Stimulated activated CD8-positive, alpha-beta memory T cell treated with anti-CD3 and anti-CD28 coated beads, Interleukin-7, amount 100 ng/mL, for 48 hours (primary cell): ENCODE results near the gene GFI1B.
"Not testable (repeated sequence)": the region's sequence is repeated elsewhere in the genome, so short reads cannot be mapped to it uniquely, and the experiment has no call there.

Experiments
- DNase-seq, 2 donors: peaks; one replicate each; pipeline ENCODE4 v3.0.0-alpha.2; 2020; ENCODE audit warnings: low read depth in 1 of 2; ENCODE audit errors: extremely low read depth in 1 of 2

Gene GFI1B

GRCh38 chr9:133008406-133008805 lies 29.9 kb downstream of the GFI1B start:
- no peak for DNase-seq

DNA sequence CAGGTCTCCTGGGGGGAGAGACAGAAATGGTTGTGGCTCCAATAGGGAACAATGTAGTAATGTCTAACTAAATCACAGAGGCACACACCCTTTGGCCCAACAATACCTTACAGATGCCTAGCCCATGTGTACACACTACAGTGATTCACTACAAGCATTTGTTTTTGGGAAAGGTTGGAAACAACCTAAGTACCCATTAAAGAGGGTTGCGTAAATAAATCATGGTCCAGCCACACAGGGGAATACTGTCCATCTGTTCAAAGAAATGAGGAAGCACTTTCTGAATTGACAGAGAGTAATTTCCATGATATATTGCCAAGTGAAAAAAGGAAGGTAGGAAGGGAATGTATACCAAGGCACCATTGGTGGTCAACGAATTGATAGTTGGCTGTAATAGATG lies 30.3 kb downstream of the GFI1B start:
- no peak for DNase-seq

- DNase-seq = no peak
These were observed 31.6 kb downstream of the GFI1B start for GRCh38 chr9:133009906-133010582.

DNA sequence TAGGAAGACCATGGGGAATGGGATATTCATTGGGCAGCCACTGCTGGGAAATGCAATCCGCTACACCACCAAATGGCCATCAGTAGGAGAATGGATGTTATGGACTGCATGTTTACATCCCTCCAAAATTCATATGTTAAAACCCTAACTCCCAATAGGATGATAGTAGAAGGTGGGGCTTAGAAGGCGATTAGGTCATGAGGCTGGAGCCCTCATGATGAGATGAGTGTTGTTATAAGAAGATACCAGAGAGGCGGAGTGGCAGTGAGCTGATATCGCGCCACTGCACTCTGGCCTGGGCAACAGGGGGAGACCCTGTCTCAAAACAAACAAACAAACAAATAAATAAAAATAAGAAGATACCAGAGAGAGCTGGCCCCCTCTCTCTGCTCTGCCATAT lies 36.2 kb downstream of the GFI1B start:
- no peak for DNase-seq

DNA sequence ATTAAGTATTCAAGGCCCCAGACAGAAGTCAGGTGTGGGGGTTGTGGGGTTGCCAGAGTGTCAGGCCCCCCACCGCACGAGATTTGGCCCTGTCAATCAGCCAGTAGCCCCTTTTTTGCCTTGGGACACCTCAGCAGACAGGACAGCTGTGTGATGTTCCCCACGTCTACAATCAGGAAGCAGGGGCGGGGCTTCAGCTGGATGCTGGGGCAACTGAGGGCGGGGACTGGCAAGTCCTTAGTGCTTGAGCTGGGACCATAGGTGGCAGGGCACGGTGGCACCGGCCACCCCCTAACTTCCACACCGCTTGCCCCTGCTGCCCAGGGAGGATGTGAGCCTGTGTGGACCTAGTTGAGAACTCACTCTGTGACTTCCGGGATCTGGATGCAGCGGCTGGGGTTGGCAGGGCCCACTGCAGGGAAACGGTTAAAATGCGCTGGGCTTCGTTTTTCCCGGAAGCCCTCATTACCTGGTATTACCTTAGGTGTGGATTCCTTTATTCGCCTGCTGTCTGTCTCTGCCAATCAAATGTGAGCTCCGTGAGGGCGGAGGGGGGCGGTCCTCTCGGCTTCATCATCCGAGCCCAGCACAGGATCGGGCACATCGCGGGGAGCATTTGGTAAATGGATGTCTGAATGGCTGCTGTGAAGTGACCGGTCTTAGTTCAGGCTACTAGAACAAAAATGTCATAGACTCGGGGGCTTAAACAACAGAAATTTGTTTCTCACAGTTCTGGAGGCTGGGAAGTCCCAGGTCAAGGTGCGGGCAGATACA lies 44.8 kb downstream of the GFI1B start:
- peak; percentile 6 to 60 for DNase-seq

GRCh38 chr9:133026426-133026825 lies 47.9 kb downstream of the GFI1B start:
- no peak for DNase-seq

GRCh38 chr9:133027134-133027533 lies 48.6 kb downstream of the GFI1B start:
- no peak for DNase-seq

GRCh38 chr9:133028221-133028620 lies 49.7 kb downstream of the GFI1B start:
- no peak for DNase-seq

GRCh38 chr9:133029994-133030316 lies 51.5 kb downstream of the GFI1B start:
- DNase-seq = no peak

DNA sequence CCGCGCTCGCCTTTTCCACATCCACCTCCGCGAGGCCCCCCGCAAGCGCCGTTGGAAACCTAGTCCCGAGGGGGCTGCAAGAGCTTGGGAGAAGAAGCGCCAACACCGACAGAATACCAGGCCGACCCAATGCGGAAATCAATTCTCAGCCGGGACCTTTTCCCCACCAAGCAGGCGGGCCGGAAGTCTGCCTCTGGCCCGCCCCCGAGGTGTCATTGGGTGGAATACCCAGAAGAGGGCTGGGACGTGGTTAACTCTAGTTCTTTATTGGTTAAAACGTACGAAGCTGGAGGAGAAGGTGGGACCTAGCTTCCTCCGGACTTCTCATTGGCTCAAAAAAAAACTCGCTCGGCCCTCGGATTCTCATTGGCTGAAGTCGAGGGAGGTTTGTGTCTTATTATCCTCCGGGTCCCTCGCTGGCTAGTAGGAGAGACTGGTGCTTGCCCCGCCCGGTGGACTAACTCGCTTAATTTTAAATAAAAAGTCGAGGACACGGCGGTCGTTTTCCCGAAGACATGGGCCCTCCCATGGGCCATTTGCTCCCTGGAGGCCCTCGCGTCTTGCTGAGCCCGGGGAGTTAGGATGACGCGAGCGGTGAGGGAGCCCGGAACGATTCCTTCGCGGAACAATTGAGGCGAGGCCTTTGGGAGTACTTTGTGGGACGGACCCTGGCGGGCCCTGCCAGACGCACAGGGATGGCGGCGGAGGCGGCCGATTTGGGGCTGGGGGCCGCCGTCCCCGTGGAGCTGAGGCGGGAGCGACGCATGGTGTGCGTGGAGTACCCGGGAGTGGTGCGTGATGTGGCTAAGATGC lies 52.0 kb downstream of the GFI1B start, which contains the start of gene GTF3C5:
TSS of gene GTF3C5 (plus strand) at position 681 of the 813 bp plus-strand sequence. CDS start at position 696, 15 bp downstream.
- peak; percentile 73 to 86 for DNase-seq

- no peak for DNase-seq
These were observed 52.6 kb downstream of the GFI1B start for GRCh38 chr9:133031130-133031422.

DNA sequence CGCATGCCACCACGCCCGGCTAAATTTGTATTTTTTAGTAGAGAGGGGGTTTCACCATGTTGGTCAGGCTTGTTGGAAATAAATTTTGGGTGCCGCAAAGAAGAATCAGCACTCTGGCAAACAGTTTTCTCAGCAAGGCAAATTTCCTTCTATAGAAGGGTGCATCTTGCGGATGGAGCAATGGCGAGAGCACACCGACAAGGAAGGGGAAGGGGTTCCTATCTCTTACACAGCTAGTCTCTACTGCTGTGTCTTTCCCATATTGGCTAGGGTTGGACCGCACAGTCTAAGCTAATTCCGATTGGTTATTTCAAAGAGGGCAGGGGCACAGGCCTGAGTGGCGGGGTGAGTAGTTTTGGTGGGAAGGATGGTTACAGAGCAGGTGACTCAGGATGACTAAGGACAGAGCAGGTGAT lies 53.0 kb downstream of the GFI1B start:
- DNase-seq = peak in 1 of 2 donors; percentile 21

GRCh38 chr9:133032171-133032570 lies 53.7 kb downstream of the GFI1B start:
- no peak for DNase-seq

DNA sequence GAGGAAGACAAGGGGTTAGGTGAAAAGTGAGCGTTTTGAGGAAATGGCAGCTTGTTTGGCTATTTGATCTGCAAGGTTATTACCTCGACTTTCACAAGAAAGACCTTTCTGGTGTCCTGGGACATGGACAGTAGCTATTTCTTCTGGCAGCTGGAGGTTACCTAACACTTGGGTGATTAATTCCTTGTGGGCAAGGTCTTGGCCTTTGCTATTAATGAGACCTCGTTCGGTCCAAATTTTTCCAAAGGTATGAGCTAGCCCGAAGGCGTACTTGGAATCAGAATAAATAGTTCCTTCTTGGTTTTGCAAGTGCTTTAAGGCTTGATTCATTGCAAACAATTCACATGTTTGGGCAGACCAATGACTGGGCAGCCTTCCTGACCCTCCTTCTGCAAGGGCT lies 57.2 kb downstream of the GFI1B start:
- DNase-seq = no peak

DNA sequence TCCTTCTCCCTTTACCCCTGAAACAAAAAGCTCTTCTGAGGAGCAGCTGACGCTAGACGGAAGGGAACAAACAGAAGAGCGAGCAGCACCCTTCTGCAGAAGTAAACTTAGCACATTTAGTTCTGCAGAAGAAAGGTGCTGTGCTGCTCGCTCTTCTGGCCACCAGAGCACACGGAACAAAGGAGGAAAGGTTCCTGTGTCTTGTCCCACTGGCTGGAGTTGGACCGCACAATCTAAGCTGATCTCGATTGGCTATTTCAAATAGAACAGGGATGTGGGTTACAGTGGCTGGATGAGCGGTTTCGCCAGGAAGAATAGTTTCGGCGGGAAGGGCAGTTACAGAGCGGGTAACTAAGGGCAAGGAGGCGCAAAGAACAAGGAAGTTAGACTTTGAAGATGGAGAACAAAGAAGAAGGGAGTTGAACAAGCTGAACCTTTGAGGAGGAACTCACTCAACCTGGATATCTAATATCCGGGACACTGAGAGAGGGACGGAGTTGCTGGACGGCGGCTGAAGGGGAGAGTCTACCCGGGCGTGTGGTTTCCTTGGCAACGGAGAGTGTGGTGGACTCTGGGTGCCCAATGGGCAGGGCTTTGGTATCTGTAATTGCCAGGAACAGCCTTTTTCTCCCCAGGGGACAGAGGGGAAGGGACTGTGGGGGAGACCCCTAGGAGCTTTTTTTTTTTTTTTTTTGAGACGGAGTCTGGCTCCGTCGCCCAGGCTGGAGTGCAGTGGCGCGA lies 59.5 kb downstream of the GFI1B start:
- no peak for DNase-seq

DNA sequence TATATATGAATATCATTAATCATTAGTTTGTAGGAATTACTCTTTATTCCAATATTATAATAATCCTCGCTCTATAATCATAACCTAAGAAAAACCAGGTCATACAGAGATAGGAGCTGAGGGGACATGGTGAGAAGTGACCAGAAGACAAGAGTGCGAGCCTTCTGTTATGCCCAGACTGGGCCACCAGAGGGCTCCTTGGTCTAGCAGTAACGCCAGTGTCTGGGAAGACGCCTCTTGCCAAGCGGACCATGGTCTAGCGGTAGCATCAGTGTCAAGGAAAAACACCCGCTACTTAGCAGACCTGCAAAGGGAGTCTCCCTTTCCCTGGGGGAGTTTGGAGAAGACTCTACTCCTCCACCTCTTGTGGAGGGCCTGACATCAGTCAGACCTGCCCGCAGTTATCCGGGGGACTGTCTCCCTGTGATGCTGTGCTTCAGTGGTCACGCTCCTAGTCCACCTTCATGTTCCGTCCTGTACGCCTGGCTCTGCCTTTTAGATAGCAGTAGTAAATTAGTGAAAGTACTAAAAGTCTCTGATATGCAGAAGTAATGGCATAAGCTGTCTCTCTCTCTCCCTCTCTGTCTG lies 62.5 kb downstream of the GFI1B start:
- DNase-seq = not testable (repeated sequence)
